ENCODE measurements around the gene CDK9.
A peak's percentile ranks its signal among the peaks of the same experiment; 100 is the strongest.

The CDK9 gene

DNA sequence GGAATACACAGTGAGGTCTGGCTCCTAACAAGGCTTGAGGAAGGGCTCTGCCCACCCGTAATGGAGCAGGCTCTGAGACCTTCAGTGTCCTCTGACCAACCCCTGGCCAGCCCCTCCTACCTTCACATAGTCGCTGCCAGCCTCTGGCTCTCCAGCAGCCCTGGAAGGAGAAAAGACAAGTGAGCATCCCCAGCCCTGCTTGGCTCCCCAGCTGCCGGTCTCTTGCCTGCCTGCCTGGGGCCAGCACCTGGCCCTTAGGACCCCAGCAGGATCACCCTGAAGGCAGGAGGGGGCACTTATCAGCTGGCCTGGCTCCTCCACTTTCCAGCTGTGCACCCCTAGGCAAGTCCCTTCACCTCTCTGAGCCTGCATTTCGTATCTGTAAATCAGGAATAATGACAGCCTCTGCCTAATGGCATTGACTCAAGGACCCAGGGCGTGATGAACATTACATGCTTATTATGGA is 24.3 kb upstream of the CDK9 start:
- DNase-seq (ENCODE audit: low read depth in 2 of 2) = no peak

DNA sequence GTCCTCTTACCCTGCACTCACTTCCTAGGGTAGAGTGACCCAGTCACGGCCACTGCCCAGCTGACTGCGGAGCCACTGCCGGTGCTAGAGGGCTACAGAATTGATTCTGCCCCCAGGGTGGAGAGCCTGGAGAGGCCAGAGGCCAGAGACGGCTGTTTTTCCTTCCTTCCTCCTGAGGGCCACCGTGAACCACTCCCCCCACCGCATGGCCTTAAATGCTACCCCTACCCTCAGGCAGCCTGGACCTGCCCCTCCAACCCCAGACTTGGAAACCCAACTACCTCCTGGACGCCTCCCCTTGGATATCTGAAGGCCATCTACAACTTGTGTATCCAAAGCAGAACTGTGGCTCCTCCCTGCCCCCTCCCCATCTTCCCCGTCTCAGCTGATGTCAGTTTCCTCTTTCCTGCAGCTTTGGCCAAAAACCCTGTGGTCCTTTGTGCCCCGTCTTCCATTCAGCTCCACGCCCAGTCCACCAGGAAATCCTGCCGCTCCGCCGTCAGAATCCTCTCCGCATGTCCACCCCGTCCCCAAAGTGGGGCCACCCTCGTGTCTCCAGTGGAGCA is 23.6 kb upstream of the CDK9 start:
- DNase-seq (ENCODE audit: low read depth in 2 of 2) = no peak

DNA sequence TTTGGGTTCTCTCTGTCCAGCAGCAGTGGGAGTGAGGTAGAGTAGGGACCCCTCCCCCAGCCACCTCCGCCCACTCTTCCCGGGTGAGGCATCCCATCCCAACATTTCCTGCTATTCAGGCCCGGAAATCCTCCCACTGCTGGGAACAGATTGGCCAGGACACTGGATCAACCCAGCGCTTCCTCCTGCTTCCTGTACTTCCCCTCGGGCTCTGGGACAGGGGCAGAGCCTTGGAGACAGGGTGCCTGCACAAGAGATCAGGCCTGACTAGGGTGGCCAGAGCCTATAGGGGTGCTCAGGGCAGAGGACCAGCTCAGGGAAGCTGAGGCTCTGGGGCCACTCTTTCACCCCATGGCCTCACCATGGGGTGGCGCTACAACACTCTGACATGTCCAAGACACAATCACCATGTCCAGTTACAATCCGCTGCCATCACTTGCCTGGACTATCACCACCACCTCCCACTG is 21.9 kb upstream of the CDK9 start:
- DNase-seq (ENCODE audit: low read depth in 2 of 2) = no peak

DNA sequence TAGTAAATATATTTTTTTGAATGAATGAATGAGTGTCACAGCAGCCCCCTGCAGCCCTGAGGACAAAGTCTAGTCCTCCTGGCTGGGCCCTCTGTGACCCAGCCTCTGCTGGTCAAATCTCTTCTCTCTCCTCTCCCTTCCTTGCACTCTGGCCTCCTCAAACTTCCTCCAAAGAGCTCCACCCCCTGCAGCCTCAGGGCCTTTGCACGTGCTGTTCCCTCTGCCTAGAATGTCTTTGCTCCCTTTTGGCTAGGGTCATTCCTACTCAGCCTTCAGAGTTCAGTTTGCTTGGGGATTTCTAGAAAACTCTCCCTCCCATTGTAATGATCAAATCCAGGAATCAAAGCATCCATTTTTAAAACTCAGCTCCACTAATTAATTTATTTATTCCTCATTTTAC is 20.4 kb upstream of the CDK9 start:
- no peak for DNase-seq (ENCODE audit: low read depth in 2 of 2)

DNA sequence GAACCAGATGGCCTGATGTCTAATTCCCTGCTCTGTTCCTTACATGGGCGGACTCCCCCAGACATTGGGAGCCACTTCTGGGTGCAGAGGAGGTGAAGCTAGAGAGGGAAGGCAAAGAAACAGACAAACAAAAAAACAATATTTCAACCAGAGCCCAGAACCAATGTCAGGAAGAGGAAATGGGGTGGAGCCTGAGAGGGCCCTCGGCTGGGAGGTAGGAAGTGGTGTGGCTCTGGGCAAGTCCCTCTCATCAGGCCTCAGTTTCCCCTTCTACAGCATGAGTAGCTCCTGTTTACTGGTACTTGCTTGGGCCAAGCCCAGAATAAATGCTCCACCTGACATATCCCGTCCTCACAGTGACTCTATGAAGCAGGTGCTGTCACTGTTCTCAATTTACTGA is 18.4 kb upstream of the CDK9 start:
- no peak for DNase-seq (ENCODE audit: low read depth in 2 of 2)

DNA sequence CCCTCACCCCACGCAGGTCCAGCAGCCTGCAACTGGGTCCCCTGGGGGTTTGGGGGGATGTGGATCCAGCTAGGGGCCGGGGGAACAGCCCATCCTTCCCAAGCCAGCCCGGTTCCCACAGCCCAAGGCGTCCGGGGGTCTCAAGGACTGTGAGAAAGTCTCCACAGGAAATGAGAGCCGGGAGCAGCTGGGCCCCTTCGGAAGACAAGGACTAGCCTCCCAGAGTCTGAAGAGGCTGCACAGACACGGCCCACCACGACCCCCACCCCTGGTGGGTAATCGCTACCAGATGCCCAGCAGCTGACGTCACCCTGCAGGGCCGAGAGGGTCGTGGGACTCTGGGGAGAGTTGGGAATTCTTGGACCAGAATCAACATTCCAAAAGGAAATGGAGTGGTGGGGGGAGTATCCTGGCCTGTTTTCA is 17.9 kb upstream of the CDK9 start:
- DNase-seq (ENCODE audit: low read depth in 2 of 2) = no peak

DNA sequence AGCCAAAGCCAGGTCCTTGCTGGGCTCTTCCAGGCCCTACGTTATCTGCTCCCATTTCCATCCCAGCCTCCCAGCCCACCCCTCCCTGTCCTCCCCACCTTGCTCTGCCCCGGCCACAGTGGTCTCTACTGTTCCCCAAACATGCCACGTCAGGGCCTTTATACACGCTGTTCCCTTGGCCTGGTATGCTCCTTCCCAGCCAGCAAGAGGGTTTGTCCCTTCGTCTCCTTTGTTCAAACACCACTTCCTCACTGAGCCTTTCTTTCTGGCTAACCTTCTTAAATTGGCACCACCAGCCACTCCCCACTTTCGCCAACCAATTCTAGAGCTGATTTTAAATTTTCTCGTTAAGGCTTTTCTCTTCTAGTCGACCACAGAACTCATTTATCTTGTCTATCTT is 17.1 kb upstream of the CDK9 start:
- no peak for DNase-seq (ENCODE audit: low read depth in 2 of 2)

DNA sequence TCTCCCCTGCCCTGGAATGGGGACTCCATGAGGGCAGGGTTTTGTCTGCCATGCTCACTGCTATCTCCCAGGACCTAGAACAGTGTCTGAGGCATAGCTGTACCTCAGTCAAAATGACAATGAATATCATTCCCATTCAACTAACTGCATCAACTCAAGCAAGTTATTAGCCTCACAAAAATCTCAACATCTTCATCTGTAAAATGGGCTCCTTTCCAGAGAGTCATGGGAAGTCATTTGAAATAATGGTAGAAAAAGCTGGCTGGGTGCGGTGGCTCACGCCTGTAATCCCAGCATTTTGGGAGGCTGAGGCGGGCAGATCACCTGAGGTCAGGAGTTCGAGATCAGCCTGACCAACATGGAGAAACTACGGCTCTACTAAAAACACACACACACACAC is 16.7 kb upstream of the CDK9 start:
- DNase-seq (ENCODE audit: low read depth in 2 of 2) = no peak

DNA sequence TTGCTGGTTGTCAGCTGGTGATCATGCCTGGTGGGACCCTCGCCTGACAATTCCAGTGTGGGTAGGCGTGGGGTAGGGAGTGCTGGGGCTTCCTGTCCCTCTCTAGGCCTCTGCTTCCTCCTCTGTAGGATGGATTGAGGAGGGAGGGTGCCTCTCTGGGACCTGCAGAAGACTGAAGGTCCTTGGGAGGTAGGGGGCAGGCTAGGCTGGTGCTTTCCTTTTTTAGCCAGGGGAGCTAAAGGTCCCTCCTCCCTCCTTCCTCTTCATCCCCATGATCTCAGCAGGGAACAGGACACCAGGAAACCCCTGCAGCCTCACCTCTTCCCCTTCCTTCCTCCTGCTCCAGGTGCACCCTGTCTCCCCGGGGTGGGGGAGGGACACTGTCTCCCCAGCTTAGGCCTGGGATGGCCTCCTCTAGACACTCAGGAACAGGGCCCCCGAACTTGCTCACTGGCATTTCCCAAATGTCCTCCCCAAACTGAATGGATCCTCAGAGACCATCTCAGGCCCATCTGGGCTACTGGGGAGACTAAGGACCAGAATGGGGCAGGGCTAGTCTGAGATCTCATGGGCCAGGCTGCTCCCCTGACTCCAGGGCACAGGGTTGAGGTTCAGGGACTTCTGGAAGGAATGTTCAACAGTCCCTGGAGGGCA is 15.8 kb upstream of the CDK9 start:
- no peak for DNase-seq (ENCODE audit: low read depth in 2 of 2)

DNA sequence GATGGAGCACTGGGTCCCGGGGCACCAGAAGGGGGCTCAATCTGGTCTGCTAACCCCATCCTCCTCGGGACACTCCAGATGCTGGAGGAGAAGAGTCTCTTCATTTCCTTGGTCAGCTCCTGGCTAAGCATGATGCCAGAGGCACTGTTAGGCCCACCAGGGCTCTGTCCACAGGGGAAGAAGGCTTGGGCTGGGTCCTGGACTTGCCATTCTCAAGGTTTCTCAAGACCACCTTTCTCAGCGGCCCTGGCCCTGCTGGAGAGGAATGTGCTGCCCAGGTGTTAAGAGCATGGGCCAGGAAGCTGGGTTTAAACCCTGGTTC is 15.3 kb upstream of the CDK9 start:
- no peak for DNase-seq (ENCODE audit: low read depth in 2 of 2)

DNA sequence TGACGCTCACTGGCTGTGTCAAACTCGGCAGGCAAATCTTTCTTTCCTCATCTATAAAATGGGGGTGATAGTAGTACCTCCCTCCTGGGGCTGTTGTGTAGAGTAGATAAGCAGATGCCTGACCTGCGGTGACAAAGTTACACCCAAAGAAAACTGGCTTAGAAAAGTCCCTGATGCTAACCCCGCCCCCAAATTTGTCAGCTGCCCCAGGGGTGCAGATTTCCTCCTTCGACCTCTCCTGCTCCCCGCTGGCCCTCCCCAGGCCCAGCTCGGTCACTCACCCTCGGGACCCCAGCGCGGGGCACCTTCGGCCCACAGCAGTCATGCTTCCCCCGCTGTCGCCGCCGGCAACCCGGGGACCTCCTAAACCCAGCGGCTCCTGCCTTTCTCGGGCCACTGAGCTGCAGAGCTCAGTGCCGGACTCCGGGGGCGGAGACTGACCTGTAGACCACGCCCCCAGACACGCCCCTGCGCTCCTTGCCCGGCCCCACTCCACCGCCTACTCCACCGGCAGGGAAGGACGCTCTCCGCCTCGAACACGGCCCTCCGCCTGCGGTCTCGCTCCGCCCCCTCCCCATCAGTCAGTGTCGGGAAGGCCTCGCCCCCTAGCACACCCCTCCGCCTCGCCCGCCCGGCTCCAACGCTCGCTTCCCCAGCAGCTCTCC is 14.8 kb upstream of the CDK9 start:
- peak; percentile 96 to 97 for DNase-seq (ENCODE audit: low read depth in 2 of 2)

DNA sequence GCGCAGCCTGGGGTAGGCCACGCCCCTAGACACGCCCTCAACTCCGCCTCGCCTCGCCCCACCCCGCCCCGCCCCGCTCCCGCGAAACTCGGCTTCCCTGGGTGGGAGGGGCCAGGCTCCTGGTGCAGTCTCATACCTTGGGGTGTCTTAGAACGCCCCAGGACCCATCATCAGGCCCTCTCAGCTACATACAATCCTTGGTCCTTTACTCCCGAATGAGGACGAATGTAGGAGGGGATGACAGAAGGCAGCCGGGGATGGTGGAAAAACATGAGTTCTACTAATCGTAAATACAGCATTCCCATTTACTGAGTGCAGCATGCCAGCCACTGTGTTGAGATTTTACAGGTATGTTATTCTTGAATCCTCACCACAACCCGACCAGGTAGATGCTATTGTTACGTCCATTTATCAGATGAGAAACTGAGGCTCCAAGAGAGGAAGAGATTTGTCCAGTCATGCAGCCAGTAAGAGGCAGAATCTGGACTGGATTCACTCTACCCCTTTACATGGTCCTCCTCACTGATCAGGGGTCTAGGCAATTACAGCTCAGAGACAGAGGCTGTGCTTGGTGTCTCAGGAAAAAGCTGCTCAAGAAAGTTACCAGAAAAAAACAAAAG is 14.2 kb upstream of the CDK9 start:
- no peak for DNase-seq (ENCODE audit: low read depth in 2 of 2)

DNA sequence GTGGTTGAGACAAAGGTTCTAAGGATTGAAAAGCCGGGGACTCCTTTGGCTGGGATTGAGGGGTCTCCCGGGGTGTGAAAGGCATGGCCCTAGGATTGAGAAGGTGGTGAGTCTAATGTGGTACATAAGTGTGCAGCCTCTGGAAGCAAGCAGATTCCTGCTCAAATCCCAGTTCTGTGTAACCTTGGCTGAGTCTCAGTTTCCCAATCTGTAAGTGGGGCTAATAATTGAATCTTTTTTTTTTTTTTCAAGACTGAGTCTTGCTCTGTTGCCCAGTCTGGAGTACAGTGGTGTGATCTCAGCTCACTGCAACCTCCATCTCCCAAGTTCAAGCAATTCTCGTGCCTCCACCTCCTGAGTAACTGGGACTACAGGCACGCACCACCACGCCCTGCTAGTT is 13.2 kb upstream of the CDK9 start:
- DNase-seq (ENCODE audit: low read depth in 2 of 2) = no peak

DNA sequence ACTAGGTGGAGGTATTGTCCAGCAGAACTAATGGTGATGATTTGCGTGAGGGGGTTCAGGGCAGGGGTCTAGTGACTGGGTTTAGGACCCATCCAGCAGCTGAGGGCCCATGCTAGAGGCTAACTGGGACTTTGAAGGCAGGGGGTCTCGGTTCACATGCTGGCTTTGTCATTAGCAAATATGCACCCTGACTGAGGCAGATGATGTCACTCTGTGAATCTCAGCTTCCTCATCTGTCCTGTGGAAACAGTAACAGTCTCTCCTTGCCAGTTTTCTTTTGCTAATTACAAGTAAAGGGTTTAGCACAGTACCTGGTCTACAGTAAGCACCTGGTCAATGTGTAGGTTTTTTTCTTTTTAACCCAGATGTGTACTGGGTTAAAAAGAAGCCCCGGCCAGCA is 12.6 kb upstream of the CDK9 start:
- no peak for DNase-seq (ENCODE audit: low read depth in 2 of 2)

DNA sequence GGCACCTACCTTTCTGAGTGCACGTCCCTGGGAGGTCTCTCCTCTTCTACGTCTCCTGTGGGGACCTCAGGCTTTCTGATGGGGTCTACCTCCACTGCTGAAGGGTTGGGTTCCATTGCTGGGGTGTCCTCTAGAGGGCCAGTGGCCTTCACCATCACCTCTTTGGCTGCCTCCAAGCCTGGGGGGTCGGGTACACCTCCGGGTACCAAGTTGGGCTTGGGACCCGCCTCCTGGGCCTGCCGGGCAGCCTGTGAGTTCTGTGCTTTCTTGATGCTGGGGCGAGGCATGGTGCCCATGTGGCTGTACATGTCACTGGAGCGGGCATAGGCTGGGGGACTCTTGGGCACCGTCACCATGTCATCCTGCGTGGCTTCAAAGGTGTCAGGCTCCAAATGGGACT is 11.9 kb upstream of the CDK9 start:
- no peak for DNase-seq (ENCODE audit: low read depth in 2 of 2)

DNA sequence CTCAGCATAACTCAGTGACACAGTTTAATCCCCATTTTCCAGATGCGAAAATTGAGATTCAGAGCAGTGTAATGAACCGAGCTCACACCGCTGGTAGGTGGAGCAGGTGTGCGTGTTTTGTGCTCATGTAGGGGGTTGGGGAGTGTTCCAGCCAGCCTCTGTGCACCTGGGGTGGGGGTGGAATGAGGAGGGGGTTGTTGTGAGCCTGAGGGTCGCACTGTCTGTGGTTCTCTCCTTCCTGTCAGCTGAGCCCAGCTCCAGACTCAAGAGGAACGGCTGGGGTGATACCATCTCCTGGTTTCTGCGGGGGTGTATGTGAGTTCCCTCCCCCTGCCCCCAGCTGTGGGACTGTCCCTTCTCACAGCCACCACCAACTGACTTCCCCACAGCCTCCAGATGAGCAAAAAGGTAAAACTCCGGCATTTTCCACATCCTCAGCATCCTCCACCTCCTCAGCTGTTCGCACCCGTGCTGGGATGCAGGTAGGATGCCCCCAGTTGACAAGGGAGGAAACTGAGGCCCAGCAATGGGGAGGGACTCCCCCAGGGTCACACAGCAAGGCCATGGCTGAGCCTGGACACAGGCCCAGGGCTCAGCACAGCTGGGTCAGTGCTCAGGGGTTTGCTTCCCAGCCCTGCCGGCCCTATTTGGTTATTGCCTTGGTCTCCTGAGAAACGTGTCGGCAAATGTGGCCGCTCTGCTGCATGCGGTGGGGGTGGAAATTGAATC is 9.5 kb upstream of the CDK9 start:
- DNase-seq (ENCODE audit: low read depth in 2 of 2) = peak; percentile 55 to 67

DNA sequence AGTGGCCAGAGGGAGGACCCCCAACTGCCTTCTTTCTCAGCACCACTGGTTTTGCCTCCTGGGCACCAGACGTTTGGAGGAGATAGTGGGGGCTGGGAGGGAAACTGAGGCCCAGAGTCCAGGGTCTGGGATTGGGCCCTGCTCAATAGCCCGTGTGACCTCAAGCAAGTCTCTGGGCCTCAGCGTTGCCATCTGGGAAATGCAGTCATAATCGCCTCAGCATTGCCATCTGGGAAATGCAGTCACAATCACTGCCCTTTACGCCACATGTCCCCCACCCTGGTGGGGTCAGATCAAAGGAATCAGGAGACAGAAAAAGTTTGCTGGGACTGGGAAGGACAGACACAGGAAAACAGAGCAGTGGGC is 8.9 kb upstream of the CDK9 start:
- DNase-seq (ENCODE audit: low read depth in 2 of 2) = no peak

DNA sequence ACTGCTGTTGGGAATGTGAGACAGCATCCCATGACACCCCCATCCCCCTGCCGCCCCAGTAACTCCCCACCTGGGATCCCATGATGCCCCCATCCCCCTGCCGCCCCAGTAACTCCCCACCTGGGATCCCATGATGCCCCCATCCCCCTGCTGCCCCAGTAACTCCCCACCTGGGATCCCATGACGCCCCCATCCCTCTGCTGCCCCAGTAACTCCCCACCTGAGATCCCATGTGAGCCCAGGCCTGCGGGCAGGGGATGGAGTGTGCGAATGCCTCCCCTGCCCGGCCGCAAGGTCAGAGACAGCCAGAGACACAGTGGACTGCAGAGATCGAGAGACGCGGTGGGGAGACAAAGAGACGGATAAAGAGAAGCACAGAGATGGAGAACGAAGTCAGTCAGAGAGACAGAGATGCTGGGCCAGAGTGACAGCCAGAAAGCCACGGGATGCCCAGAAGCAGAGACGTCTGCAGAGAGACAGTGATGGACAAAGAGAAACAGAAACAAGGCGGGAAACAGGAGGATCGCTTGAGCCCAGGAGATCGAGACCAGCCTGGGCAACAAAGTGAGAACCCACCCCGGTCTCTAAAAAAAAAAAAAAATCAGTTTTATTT is 8.4 kb upstream of the CDK9 start:
- no peak for DNase-seq (ENCODE audit: low read depth in 2 of 2)

DNA sequence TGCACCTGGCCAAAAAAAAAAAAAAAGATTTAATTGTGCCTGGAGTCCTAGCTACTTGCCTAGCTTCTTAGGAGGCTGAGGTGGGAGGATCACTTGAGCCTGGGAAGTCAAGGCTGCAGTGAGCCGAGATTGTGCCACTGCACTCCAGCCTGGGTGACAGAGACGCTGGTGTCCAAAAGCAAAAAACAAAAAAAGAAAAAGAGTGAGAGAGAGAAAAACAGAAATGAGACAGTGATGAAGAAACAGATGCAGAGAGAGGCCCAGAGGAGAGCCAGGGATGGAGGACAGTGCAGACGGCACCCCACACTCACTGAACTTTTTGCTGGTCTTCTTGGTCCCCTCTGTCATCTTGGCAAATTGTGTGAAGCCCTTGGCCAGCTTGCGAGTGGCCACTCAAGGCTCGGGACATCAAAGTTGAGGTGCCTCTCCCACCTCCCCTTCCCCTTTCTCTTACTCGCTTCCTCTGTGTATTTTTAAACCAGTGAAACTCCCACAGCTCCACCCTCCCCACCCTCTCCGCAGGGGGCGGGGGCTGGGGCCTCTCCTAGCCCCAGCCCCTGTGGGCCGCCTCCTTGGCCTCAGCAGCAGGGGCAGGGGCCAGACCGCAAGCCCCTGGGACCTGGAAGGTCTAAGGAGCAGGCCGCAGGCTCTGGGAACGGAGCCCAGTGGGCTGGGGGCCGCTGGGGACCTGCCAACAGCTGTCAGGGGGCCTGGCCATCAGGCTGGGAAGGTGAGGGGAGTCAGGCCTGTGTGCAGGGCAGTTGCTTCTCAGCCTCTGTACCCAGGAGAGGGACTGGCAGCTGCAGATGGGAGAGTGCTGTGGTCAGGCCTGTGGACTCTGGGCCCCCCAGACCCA is 7.3 kb upstream of the CDK9 start, which contains the start of gene SH2D3C:
SH2D3C (minus strand) TSS at position 387 of the 856 bp plus-strand sequence; CDS start at position 348, 39 bp downstream.
- no peak for DNase-seq (ENCODE audit: low read depth in 2 of 2)

DNA sequence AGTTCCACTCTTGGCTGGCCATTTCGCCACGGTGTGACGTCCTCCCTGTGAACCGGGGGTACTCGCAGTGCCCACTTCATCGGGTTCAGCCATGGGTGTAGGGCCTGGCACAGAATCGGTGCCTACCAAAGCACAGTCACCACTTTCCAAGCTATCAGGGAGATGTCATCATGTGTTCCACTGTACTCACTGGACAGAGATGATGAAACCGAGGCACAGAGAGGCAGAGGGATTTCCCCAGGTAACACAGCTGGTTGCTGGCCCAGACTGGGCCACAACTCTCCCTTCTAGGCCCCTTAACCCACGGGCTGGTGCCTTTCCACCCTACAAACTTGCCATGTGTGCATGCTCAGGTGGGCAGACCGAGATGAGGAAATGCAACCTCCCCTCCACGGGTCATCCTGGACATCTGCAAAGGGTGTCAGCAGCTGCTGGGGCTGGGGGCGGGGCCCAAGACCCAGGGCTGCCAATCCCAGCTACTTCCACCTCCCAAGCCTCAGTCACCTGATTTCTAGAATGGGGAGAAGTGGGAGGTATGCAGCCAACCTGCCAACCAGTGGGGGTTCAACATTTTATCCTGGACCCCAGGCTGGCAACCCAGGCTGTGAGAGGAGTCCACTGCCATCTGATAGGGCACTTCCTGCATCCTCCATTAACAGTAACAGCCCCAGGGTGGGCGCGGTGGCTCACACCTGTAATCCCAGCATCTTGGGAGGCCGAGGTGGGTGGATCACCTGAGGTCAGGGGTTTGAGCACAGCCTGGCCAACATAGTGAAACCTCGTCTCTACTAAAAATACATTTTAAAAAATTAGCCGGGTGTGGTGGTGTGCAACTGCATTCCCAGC is 6.5 kb upstream of the CDK9 start:
- peak in 1 of 2 donors; percentile 45 for DNase-seq (ENCODE audit: low read depth in 2 of 2)

All from activated CD4-positive, alpha-beta T cell treated with anti-CD3 and anti-CD28 coated beads for 24 hours (primary cell).